HT-29 (cell line): ENCODE data around the gene PDZD7. TPM values are rescaled to one million over a fixed set of nuclear protein-coding genes. Genes with fewer than 3 reads are reported as not detected.

Experiments used
- DNase-seq: peaks from one replicate; pipeline ENCODE4 v3.0.0-alpha.2; 2015; ENCODE audit warnings: low spot score
- total RNA-seq: library from RNA; depleted of rRNA; stranded (reverse); fragments of >200 nt; shearing (Covaris generic); gene quantifications from 2 replicates; pipeline ENCODE4 v1.2.3, GENCODE V29; 2014

The PDZD7 gene
- total RNA-seq, 1 experiment from 2014 or later, result 6.3 TPM

DNA sequence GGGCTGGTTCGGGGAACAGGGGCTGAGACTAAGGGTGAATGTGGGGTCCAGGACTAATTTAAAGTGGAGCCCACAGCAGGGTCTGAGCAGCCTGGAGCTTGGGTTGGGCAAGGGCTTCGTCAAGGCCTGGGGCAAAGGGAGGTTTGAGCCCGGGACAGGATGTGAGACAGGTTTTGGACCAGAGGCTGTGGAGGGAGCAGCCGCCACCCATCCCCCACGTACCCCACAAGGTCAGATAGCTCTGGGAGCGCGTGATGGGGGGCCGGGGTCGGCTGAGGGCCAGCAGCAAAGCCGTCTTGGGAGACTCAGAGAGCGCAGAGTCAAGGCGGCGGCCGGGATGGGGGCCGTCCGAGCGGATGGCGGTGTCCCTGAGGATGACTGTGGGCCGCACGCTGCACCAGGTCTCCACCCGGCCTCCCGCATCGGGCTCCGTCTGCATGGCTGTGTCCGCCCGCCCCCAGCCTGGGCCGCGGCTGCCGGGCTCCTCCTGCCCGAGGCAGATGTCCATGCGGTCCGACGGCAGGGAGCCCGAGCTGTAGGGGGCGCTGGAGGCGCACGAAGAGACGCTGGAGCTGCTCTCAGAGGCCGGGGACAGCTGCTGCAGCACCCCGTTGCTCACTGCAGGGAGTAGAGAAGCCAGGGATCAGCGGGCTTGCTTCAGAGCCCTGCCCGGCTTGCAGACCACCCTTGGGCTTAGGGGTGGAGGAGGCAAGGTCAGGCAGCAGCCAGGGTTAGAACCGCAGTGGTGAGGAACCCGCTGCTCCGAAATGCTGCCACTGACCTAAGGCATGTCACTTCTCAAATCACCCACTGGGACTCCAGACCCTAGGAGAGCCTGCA is 12.1 kb downstream of the PDZD7 start:
- DNase-seq, result peak; percentile 92

GRCh38 chr10:101018118-101018599 is 12.8 kb downstream of the PDZD7 start:
- DNase-seq, result no peak

DNA sequence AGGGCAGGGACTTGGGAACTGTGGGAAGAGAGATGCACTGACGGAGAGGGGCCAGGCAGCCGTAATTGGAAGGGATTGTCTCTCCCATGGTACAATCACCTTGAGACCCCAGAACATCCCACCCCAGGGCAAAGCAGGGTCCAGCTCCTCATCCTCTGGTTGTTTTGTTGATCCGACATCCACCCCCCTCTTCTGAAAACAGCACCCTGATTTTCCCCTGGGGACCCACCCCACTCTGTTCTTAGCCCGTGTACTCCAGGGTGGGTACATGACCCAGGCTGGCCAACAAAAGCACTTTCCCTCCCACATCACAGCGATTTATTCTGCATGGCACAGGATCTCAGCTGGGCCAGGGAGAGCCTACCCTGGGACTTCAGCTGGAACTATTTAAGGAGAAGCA is 14.1 kb downstream of the PDZD7 start:
- no peak for DNase-seq

DNA sequence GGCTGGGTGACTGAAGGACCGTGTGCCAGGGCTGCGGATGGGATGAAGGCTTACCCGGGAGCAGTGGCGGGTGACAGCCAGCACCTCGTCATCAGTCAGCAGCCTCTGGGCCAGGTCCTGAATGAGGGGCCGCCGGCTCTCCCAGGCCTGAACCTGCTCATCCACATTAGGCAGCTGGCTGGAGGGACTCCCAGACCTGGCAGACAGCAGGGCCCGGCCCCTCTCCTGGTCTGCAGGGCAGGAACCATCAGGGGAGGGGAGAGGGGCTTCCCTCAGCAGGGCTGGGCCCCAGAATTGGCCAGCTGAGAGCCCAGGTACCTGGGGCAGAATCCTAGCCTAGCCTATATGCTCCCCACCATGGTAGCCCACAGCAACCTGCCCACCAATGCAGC is 15.4 kb downstream of the PDZD7 start:
- no peak for DNase-seq

- DNase-seq, result peak; percentile 14
Measured at GRCh38 chr10:101014966-101015581, 15.9 kb downstream of the PDZD7 start.

- DNase-seq, result peak; percentile 91
Measured at GRCh38 chr10:101014230-101014884, 16.6 kb downstream of the PDZD7 start.

DNA sequence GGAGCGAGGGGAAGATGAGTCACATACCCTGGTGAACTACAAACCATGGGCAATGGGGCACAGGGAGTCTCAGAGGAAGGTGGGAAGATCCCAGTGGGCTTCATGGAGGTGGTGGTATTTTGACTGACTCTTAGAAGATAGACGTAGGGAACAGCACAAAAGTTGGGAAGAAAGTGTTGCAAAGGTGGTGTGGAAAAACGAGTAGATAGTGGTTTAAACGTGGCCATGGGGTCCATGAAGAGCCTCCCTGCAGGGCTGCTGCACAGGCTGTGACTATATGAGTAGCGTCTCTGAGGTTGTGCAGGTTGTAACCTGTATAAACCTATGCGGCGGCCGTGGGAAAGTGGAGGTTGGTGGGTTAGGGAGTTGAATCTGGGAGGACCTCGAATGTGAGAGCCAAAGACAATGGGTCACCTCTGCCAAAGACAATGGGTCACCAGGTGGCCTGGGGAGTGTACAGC is 17.5 kb downstream of the PDZD7 start:
- no peak for DNase-seq

- DNase-seq, result peak; percentile 95
Measured at GRCh38 chr10:101012525-101013364, 18.2 kb downstream of the PDZD7 start.

- DNase-seq, result peak; percentile 67
Measured at GRCh38 chr10:101011517-101012423, 19.2 kb downstream of the PDZD7 start.

GRCh38 chr10:101010329-101010728 is 20.6 kb downstream of the PDZD7 start:
- DNase-seq, result no peak

- peak; percentile 78 for DNase-seq
Measured at GRCh38 chr10:101008823-101009423, 22.0 kb downstream of the PDZD7 start.

DNA sequence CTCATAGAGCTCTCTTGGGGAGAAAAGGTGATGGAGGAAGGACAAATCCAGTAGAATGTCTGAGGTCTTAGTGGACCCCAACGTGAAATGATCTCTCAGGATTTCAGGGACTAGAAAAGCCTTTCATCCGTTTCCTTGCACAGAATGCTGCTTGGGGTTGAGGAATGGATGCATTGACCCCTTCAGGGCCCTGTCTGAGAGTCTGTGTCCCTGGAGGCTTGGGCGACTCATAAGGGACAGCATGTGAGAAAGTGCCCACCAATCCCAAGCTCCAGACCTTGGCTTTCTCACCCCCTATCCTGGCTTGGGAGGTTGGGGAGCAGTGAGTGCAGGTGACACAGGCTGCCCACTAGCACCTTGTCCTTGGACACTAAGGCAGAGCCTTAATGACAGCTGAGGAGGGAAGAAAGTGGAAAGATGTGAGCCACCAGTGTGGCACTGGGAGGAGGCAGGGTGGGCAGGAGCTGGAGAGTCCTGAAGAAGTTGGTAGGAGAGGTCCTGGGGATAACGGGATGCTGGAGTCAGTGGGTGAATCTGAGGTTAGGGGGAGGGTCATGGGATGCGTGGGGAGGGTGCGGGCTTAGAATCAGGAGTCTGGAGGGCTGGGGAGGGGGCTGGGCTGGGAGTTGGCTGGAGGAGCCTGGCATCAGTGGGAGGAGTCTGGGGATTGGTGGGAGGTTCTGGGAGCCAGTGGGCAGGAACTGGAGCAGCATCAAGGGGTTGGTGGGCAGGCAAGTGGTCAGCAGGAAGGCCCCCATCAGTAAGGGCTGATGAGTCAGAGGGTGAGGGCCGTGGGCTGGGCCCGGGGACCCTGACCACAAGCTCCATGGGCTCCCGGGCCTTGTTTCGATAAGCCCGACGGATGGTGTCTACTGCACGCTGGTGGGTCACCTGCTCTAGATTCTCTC is 22.8 kb downstream of the PDZD7 start:
- DNase-seq, result no peak

DNA sequence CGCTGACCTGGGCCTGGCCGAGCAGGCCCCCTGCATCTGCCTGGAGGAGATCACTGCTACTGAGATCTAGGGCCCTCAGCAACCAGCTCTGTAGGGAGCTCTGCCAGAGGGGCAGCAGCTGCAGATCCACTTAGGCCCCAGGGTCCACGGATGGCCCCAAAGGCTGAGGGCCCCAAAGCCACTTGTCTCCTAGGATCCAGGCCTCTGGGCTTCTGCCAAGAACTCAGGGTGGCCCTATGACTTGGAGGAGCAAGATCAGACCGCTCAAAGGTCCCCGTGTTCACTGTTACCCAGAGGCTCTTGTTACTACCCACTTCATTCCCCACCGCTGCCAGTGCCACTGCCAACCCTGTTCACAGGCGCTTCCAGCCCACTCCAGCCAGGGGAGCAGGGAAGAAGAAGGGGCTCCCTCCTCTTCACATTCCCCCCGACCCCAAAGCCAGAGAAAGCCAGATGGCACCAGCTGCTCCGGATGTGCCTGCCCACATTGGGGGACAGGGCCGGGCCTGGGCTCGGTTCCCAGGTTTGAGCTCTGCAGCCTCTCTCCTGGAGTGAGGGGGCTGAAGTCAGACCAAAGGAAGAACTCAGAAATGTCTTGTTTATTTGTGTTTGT is 23.7 kb downstream of the PDZD7 start:
- DNase-seq, result no peak

DNA sequence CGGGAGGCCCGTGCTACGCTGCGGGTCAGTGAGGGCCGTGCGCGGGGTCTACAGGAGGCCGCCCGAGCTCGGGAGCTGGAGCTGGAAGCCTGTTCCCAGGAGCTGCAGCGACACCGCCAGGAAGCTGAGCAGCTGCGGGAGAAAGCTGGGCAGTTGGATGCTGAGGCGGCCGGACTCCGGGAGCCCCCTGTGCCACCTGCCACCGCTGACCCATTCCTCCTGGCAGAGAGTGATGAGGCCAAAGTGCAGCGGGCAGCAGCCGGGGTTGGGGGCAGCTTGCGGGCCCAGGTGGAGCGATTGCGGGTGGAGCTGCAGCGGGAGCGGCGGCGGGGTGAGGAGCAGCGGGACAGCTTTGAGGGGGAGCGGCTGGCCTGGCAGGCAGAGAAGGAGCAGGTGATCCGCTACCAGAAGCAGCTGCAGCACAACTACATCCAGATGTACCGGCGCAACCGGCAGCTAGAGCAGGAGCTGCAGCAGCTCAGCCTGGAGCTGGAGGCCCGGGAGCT is 24.3 kb downstream of the PDZD7 start:
- DNase-seq, result no peak

- no peak for DNase-seq
Measured at GRCh38 chr10:101005869-101006567, 24.9 kb downstream of the PDZD7 start.

GRCh38 chr10:101005361-101005760 is 25.6 kb downstream of the PDZD7 start:
- no peak for DNase-seq

DNA sequence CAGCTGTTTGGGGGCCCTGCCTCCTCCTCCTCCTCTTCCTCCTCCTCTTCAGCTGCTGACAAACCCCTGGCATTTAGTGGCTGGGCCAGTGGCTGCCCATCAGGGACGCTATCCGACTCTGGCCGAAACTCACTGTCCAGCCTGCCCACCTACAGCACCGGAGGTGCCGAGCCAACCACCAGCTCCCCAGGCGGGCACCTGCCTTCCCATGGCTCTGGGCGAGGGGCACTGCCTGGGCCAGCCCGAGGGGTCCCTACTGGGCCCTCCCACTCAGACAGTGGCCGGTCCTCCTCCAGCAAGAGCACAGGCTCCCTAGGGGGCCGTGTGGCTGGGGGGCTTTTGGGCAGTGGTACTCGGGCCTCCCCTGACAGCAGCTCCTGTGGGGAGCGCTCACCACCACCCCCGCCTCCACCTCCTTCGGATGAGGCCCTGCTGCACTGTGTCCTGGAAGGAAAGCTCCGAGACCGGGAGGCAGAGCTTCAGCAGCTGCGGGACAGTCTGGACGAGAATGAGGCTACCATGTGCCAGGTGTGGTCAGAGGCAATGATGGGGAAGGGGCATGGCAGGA is 27.2 kb downstream of the PDZD7 start:
- DNase-seq, result no peak
